Loucy (cell line): ENCODE results near the gene MAPRE3.

ENCODE experiments used
- EZH2phosphoT487 ChIP-seq: fragments of 200-600 bp; IDR thresholded peaks from 2 replicates; pipeline ENCODE4 v1.6.1; 2018; ENCODE audit warnings: antibody characterized with exemption, mild to moderate bottlenecking, moderate library complexity, borderline replicate concordance
- TF ChIP-seq, protein P1 (sequence below): fragments of 200-600 bp; sonication (generic); conservative IDR thresholded peaks from 2 replicates; pipeline ENCODE4 v1.5.1; 2014; ENCODE audit warnings: mild to moderate bottlenecking, antibody characterized with exemption, low read length

DNA sequence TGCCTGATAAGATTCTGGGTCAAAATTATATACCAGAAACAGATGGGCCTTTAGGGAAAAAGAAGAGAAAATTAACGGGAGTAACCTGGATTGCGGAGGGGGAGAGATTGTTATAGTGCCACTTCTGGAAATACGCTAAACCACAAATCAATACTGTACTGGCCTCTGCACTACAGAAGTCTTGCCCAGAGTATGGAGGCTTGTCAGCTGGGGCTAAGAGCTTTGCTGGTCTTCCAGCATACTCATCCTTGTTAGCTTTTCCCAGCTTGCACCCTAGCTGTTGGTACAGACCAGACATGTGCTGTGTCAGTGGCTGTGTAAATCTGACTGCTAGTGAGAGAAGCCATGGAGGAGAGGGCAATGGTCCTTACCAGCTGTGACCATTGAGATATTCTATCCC, 89.9 kb downstream of the MAPRE3 start:
- TF ChIP-seq, protein P1, sequence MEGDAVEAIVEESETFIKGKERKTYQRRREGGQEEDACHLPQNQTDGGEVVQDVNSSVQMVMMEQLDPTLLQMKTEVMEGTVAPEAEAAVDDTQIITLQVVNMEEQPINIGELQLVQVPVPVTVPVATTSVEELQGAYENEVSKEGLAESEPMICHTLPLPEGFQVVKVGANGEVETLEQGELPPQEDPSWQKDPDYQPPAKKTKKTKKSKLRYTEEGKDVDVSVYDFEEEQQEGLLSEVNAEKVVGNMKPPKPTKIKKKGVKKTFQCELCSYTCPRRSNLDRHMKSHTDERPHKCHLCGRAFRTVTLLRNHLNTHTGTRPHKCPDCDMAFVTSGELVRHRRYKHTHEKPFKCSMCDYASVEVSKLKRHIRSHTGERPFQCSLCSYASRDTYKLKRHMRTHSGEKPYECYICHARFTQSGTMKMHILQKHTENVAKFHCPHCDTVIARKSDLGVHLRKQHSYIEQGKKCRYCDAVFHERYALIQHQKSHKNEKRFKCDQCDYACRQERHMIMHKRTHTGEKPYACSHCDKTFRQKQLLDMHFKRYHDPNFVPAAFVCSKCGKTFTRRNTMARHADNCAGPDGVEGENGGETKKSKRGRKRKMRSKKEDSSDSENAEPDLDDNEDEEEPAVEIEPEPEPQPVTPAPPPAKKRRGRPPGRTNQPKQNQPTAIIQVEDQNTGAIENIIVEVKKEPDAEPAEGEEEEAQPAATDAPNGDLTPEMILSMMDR = no peak
- TF ChIP-seq EZH2phosphoT487 = no peak
